Measurements from ENCODE around the gene GABARAP.

DNA sequence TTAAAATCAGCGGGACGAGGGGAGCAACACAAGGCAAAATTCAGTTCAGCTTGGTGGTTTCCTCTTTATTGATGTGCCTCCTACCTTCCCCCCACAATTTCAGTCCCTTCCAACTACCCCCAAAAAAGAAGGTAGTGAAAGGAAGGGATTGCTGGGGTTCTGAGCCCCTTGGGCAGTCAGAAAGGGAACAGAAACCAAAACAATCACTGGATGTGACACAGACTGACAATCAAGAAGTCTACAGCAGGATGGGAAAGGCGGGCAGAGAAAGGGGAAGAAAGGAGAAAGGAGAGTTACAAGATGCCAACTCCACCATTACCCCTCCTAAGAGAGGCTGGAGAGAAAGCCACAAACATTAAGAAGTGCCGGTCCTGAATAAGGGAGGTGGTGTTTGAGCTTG lies 1.9 kb downstream of the GABARAP start:
- TF ChIP-seq, protein P1, sequence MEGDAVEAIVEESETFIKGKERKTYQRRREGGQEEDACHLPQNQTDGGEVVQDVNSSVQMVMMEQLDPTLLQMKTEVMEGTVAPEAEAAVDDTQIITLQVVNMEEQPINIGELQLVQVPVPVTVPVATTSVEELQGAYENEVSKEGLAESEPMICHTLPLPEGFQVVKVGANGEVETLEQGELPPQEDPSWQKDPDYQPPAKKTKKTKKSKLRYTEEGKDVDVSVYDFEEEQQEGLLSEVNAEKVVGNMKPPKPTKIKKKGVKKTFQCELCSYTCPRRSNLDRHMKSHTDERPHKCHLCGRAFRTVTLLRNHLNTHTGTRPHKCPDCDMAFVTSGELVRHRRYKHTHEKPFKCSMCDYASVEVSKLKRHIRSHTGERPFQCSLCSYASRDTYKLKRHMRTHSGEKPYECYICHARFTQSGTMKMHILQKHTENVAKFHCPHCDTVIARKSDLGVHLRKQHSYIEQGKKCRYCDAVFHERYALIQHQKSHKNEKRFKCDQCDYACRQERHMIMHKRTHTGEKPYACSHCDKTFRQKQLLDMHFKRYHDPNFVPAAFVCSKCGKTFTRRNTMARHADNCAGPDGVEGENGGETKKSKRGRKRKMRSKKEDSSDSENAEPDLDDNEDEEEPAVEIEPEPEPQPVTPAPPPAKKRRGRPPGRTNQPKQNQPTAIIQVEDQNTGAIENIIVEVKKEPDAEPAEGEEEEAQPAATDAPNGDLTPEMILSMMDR (IDR thresholded peaks at IDR 0.05) = no peak
- TF ChIP-seq POLR2A (IDR thresholded peaks at IDR 0.05) = no peak
